Uterus (tissue), 4 donors: ENCODE measurements around the gene CLCN3. TPM values are rescaled to one million over a fixed set of nuclear protein-coding genes. Genes with fewer than 3 reads are reported as not detected.

ENCODE experiments used
- DNase-seq, 2 donors: peaks; one replicate each; pipeline ENCODE4 v3.0.0-alpha.2; 2019 to 2020
- H3K27ac ChIP-seq, 2 donors: fragments of 200-600 bp; sonication (generic); 1 replicate in 1 of 2; 2 replicates in 1 of 2; pipeline ENCODE4 v1.5.1; 2016 to 2018
- H3K27me3 ChIP-seq, 2 donors: fragments of 200-600 bp; sonication (generic); one replicate each; pipeline ENCODE4 v1.5.1; 2018 to 2019; ENCODE audit warnings: control low read depth in 1 of 2
- H3K36me3 ChIP-seq, 2 donors: fragments of 200-600 bp; sonication (generic); one replicate each; pipeline ENCODE4 v1.5.1; 2019; ENCODE audit warnings: control low read depth in 1 of 2
- H3K4me1 ChIP-seq, 2 donors: fragments of 200-600 bp; sonication (generic); one replicate each; pipeline ENCODE4 v1.5.1; 2018 to 2019; ENCODE audit warnings: control low read depth in 1 of 2
- H3K4me3 ChIP-seq, 2 donors: fragments of 200-600 bp; sonication (generic); 1 replicate in 1 of 2; 2 replicates in 1 of 2; pipeline ENCODE4 v1.5.1; 2018 to 2019; ENCODE audit warnings: mild to moderate bottlenecking in 1 of 2
- H3K9me3 ChIP-seq, 2 donors: fragments of 200-600 bp; sonication (generic); one replicate each; pipeline ENCODE4 v1.5.1; 2019; ENCODE audit warnings: control low read depth in 1 of 2
- CTCF ChIP-seq, 4 experiments: fragments of 200-600 bp in 2 of 4; fragments of 450-650 bp in 2 of 4; sonication (generic) in 2 of 4; IDR thresholded peaks; one replicate each; pipeline ENCODE4 v1.5.1; 2016 to 2019; ENCODE audit warnings: antibody characterized with exemption in 4 of 4, mild to moderate bottlenecking in 2 of 4, moderate library complexity in 1 of 4
- POLR2A ChIP-seq, 2 donors: fragments of 450-650 bp; IDR thresholded peaks; one replicate each; pipeline ENCODE4 v1.6.1; 2016; ENCODE audit warnings: antibody characterized with exemption in 2 of 2, mild to moderate bottlenecking in 1 of 2, moderate library complexity in 1 of 2
- intact Hi-C: fragments of 100-400 bp; cut with DNase I; formaldehyde crosslinking; loops from one replicate; pipeline ENCODE4 v1.15.1; 2023; ENCODE audit warnings: low total_unique reads
- total RNA-seq, 4 donors: library from RNA; depleted of rRNA in 3 of 4; stranded (reverse); fragments of >200 nt in 3 of 4; gene quantifications; one replicate each; pipeline versions ENCODE4 v1.1.0 to v1.2.4, GENCODE V29; 2014 to 2023
- donor health status: DM: yes; HTN: yes; CAD: no.

The CLCN3 gene
- total RNA-seq, 4 donors from 2014 or later, result 12.4 to 57.3 (median 33.5) TPM

GRCh38 chr4:169659716-169660670 is 39.6 kb downstream of the CLCN3 start:
- Histone ChIP-seq H3K4me1 (peaks cover 0 to 5% of the 10 kb centered on the region in 2 donors), H3K27me3 (no peaks in the 10 kb centered on the region), H3K9me3 (no peaks in the 10 kb centered on the region), H3K27ac (peak overlapping the region; percentile 71 to 87), H3K36me3 (no peaks in the 10 kb centered on the region), H3K4me3 (peak overlapping the region; percentile 34 to 35)
- intact Hi-C loops, result no loop called here
- peak; percentile 60 to 87 for DNase-seq
- TF ChIP-seq POLR2A (IDR thresholded peaks at IDR 0.05) (peak; percentile 51 to 60), CTCF (IDR thresholded peaks at IDR 0.05) (no peak)

- peak overlapping the region; percentile 71 to 87 for H3K27ac ChIP-seq
- intact Hi-C loops, result no loop called here
- no peaks in the 10 kb centered on the region for H3K9me3 ChIP-seq
- TF ChIP-seq POLR2A (IDR thresholded peaks at IDR 0.05), result no peak
- no peak for TF ChIP-seq CTCF (IDR thresholded peaks at IDR 0.05)
- no peaks in the 10 kb centered on the region for H3K36me3 ChIP-seq
- DNase-seq, result no peak
- no peaks in the 10 kb centered on the region for H3K27me3 ChIP-seq
- H3K4me1 ChIP-seq, result peaks cover 0 to 5% of the 10 kb centered on the region in 2 donors
- no peak overlapping the region for H3K4me3 ChIP-seq
Measured at GRCh38 chr4:169660929-169661328, 40.6 kb downstream of the CLCN3 start.

- H3K36me3 ChIP-seq, result no peaks in the 10 kb centered on the region
- no peaks in the 10 kb centered on the region for H3K9me3 ChIP-seq
- H3K27me3 ChIP-seq, result no peaks in the 10 kb centered on the region
- no peak overlapping the region for H3K4me3 ChIP-seq
- TF ChIP-seq CTCF (IDR thresholded peaks at IDR 0.05), result no peak
- TF ChIP-seq POLR2A (IDR thresholded peaks at IDR 0.05), result no peak
- intact Hi-C loops, result no loop called here
- no peak overlapping the region for H3K27ac ChIP-seq
- no peak for DNase-seq
- peaks cover 0 to 5% of the 10 kb centered on the region in 2 donors for H3K4me1 ChIP-seq
Measured at GRCh38 chr4:169661761-169662160, 41.4 kb downstream of the CLCN3 start.

- TF ChIP-seq POLR2A (IDR thresholded peaks at IDR 0.05), result no peak
- no peak for TF ChIP-seq CTCF (IDR thresholded peaks at IDR 0.05)
- no peaks in the 10 kb centered on the region for H3K9me3 ChIP-seq
- intact Hi-C loops, result no loop called here
- no peaks in the 10 kb centered on the region for H3K36me3 ChIP-seq
- peaks cover 0 to 5% of the 10 kb centered on the region in 2 donors for H3K4me1 ChIP-seq
- H3K4me3 ChIP-seq, result no peak overlapping the region
- no peaks in the 10 kb centered on the region for H3K27me3 ChIP-seq
- H3K27ac ChIP-seq, result no peak overlapping the region
- DNase-seq, result no peak
Measured at GRCh38 chr4:169662206-169662605, 41.8 kb downstream of the CLCN3 start.

GRCh38 chr4:169663402-169663801 is 43.0 kb downstream of the CLCN3 start:
- H3K27me3 ChIP-seq, result no peaks in the 10 kb centered on the region
- intact Hi-C loops, result no loop called here
- no peaks in the 10 kb centered on the region for H3K36me3 ChIP-seq
- H3K4me1 ChIP-seq, result peaks cover 0 to 5% of the 10 kb centered on the region in 2 donors
- TF ChIP-seq CTCF (IDR thresholded peaks at IDR 0.05) (no peak), POLR2A (IDR thresholded peaks at IDR 0.05) (no peak)
- H3K27ac ChIP-seq, result no peak overlapping the region
- no peak overlapping the region for H3K4me3 ChIP-seq
- H3K9me3 ChIP-seq, result no peaks in the 10 kb centered on the region
- no peak for DNase-seq
